HG02970 (cell line): Measurements from ENCODE around the gene KLK11.
"Not testable (repeated sequence)": the region's sequence is repeated elsewhere in the genome, so short reads cannot be mapped to it uniquely, and the experiment has no call there.

Experiments
- ATAC-seq: cut with Tn5 transposase; IDR thresholded peaks from one replicate; pipeline ENCODE4 v1.9.1; 2021; ENCODE audit warnings: mild to moderate bottlenecking, moderate library complexity, moderate number of reproducible peaks; ENCODE audit not compliant: unreplicated experiment, low FRiP score

KLK11 gene

DNA sequence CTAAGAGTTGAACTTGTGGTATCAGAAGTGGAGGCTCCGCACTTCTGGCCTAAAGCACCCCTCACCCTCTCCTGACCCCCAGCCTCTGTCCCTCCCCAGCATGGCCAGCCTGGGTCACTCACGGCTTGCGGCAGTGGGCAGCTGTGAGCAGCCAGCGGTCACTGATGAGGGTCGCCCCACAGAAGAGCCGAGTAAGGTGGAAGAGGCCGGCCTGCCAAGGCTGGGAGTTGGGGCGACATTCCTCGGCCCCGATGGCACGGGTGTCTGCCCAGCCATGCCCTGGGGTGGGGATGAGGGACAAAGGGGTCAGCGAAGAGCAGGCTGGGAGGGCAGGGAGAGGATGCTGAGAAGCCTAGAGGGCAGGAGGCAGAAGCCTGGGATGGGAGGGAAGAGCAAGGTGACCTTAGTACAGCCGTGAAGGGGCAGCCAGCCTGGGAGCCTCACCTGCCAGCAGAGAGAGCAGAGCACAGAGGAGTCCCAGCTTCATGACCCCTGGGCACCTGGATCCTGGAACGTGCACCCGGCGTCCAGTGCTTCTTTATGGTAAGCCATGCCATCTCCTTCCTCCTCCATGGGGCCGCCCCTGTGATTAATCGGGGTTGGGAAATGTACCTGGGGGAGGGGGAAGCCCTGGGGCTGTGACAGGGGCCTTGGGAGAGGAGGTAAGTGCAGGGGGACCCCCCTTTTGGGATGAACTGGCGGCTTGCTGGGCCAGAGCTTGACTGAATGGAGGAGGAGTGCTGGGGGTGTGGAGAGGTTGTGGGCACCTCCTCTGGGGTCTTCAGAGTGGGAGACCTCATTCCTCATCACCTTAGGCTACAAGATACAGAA, 17.1 kb downstream of the KLK11 start:
- no peak for ATAC-seq

DNA sequence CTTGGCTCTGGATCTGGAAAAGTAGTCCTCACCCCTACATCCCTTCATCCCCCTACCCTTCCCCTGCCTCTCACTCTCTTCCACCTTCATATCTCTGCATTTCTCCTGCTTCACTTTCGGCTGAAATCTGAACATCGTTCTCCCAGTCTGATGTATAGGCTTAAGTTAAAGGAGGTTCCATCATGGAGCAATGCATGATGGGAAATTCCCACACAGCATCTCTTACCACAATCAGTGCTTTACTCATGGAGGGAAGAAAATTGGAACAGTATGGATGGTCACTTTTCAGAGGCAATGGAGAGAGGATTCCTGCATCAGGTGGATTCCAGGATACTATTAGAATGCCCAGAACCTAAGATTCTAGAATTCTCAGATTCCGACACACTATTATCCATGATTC, 18.9 kb downstream of the KLK11 start:
- no peak for ATAC-seq

GRCh38 chr19:51006406-51006805, 20.0 kb downstream of the KLK11 start:
- ATAC-seq: no peak

DNA sequence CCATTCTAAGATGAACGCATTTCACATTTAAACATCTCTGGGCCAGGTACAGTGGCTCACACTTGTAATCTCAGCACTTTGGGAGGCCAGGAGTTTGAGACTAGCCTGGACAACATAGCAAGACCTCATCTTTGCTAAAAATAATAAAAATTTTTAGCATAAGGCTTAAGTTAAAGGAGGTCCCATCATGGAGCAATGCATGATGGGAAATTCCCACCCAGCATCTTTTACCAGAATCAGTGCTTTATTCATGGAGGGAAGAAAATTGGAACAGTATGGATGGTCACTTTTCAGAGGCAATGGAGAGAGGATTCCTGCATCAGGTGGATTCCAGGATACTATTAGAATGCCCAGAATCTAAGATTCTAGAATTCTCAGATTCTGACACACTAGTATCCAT, 21.2 kb downstream of the KLK11 start:
- no peak for ATAC-seq

DNA sequence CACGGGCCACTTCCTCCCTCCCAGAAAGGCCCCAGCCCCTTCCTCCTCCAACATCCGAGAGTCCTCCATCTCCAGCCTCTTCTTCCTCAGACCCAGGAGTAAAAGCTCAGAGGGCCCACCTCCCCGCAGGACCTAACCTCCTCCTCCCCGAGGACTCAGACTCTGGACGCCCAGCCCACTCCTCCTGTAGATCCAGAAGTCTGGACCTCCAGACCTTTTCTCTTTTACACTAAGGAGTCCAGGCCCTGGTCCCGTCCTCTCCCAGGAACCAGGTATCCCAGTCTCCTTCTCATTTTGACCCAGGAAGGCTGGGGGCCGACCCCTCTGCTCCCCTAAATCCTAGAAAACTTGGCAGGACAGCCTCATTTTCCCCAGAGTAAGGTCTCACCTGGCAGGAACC, 23.1 kb downstream of the KLK11 start:
- no peak for ATAC-seq

DNA sequence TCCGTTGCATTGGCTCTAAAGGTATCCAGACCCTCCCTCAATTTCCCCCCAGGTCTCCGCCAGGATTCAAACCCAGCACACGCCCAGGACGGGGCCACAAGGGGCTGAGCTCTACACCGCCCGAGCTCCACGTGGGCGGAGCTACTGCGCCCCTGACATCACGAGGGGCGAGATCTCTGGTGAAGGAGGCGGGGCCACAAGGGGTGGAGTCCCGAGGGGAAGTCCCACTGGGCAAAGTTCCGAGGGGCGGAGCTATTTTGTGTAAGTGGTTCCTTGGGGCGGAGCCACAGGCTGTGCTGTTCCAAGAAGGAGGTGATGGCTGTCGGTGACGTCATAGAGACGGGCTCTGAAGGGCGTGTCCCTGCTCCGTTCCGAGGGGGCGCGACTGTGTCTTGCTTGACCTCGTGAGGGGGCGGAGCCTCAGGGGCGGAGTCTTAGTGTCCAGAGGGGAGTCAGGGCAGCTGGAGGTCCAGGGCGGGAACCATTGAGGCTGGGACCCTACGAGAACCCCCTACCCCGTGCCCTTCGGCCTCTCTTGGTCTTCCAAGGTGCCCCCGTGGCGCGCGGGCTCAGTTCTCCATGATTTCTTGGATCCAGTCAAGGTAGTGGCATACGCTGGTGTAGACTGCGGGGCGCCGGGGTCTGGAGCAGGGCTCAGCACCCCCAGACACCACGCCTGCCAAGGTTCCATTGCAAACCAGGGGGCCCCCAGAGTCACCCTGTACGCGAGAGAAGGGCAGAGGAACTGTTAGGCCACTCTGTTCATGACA, 23.7 kb downstream of the KLK11 start:
- no peak for ATAC-seq

- no peak for ATAC-seq
Observed at GRCh38 chr19:51002089-51002532, 24.3 kb downstream of the KLK11 start.

DNA sequence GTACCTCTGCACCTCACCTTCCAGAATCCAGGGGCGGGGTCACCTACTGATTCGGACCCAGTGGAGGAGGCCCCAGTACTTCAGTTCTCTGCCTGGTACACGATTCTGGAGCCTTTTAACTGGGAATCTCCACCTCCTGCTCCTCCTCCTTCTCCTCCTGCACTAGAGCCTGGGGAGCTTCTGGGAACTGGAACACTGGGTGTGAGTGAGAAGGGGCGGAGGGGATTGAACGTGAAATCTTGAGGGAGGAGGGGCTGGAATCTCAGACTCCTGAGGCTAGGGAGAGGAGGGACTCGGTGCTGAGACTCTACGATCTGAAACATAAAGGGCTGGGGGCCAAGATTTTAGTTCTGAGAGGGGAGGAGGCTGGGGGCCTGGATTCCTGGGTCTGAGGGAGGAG, 24.9 kb downstream of the KLK11 start, which contains the start of gene KLK8:
Gene KLK8, minus strand, starts transcription at position 90 of the 400 bp plus-strand sequence. CDS start 437 bp downstream, outside the sequence.
- no peak for ATAC-seq

DNA sequence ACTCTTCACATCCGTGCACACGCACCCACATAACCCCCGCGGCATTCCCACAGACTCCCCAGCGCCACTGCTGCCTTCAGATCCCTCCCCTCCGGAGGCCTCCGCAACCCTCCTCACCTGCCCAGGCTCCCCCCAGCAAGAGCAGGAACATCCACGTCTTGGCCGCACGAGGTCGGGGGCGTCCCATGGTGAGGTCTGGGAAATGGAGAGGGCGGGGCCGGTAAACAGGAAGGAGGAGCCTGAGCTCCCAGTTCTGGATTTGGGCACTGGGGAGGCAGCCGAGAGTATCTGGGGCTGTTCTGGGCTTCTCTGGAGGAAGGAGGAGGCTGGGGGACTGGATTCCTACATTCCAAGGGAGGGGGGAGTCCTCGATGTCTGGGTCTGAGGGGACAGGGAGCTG, 25.4 kb downstream of the KLK11 start:
- ATAC-seq: no peak

GRCh38 chr19:51000426-51000825, 26.0 kb downstream of the KLK11 start:
- ATAC-seq: no peak

DNA sequence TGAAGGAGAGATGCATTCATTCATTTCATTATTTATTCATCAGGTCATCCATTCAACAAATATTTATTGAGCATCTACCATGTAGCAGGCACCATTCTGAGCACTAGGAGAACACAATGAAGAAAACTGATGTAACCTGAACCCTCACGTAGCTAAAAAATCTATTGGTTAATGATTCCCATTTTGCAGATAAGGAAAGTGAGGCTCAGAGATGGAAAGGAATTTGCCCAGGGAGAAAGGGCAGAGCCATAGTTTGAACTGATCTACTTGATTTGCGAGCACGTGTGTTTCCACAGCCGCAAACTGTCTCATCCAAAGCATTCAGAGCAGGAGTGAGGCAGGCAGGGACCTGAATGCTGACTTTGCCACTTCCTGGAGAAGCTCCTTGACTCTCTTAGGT, 27.7 kb downstream of the KLK11 start:
- no peak for ATAC-seq

GRCh38 chr19:50998061-50998460, 28.4 kb downstream of the KLK11 start:
- ATAC-seq: no peak

DNA sequence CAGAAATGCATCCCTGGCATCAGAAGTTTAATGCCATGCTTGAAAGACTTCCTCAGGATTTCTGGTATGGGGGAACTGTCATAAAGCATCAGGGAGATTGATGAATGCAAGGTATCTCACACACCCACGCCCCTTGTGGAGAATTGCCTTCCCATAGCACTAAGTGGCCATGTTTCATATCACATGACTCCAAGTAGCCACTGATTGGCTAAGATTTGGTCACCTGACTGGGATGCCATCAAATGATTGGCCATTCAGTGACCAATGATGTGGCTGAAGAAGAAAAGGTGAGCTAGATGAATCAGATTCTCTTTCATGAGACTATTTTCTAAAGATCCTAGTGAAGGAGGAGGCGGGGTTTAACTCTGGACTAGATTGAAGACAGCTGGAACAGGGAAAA, 32.3 kb downstream of the KLK11 start:
- ATAC-seq: no peak

DNA sequence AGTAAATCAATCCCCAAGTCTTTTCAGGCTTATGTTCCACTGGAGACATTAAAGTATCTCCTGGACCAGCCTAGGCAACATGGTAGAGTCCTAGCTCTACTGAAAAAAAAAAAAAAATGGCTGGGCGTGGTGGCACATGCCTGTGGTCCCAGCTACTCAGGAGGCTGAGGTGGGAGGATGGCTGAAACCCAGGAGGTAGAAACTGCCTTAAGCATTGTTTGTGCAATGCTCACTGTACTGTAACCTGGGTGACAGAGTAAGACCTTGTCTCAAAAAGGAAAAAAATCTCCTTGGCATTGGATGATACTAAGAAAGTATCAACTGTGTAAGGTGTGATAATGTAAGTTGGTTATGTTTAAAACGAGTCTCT, 33.8 kb downstream of the KLK11 start:
- no peak for ATAC-seq

DNA sequence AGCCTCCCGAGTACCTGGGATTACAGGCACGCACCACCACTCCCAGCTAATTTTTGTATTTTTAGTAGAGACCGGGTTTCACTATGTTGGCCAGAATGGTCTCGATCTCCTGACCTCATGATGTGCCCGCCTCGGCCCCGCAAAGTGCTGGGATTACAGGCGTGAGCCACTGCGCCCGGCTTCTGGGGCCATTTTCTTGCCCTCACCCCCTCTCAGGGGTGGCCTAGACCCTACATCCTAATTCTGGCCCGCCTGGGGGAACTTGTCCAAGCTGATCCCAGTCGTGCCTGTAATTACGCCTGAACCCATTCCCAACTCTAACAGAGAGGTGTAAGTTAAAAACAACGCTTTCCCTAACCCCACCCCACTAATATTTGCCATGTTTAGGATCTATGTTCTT, 42.0 kb downstream of the KLK11 start:
- ATAC-seq: not testable (repeated sequence)

GRCh38 chr19:50983625-50984292, 42.7 kb downstream of the KLK11 start, which contains the start of gene KLK7:
TSS of gene KLK7 (minus strand) at chr19:50983917. CDS start at chr19:50982399, 1,518 bp downstream.
- no peak for ATAC-seq

DNA sequence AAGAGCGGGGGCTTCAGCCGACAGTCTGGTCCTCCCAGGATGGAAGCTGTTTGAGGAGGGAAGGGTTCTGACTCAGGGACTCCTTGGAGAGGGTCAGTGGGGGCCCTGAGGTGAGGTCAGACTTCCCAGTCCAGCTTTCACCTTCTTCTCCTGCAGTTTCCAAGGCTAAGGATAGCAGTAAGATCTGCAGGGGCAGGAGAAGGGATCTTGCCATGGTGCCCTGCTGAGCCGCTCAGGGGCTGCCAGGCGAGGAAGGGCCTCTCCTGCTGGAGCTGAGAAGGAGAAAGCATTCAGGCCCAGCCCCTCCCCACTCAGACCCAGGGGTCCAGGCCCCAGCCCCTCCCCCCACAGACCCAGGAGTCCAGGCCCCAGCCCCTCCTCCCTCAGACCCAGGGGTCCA, 44.2 kb downstream of the KLK11 start:
- no peak for ATAC-seq

- ATAC-seq: no peak
Observed at GRCh38 chr19:50981587-50982146, 44.7 kb downstream of the KLK11 start.

- no peak for ATAC-seq
Observed at GRCh38 chr19:50980208-50980607, 46.2 kb downstream of the KLK11 start.

GRCh38 chr19:50979758-50980157, 46.7 kb downstream of the KLK11 start:
- ATAC-seq: no peak
